Activated B cell treated with CpG ODN at 0.5 μM for 24 hours (primary cell): ENCODE measurements around the gene OBI1. TPM values are rescaled to one million over a fixed set of nuclear protein-coding genes. Genes with fewer than 3 reads are reported as not detected.

Experiments
- ATAC-seq: fragments of 200-7000 bp; cut with Tn5 transposase; one replicate; pipeline ENCODE4 v1.10.0; 2021; ENCODE audit warnings: low read depth, mild to moderate bottlenecking, moderate library complexity
- CTCF ChIA-PET: fragments of 350-600 bp; sonication (Branson Sonifier 250); formaldehyde crosslinking; loops from one replicate; lab custom pipeline; 2021; ENCODE audit warnings: antibody characterized with exemption; lab: Charles Lee
- POLR2A ChIA-PET: fragments of 350-600 bp; sonication (Branson Sonifier 250); formaldehyde crosslinking; loops from one replicate; lab custom pipeline; 2021; ENCODE audit warnings: antibody characterized with exemption; lab: Charles Lee
- DNase-seq: peaks from one replicate; pipeline ENCODE4 v3.0.0; 2022
- H3K27ac Mint-ChIP-seq: one replicate; pipeline ENCODE4 v1.8.0; 2020; ENCODE audit warnings: mixed read lengths
- H3K27me3 Mint-ChIP-seq: one replicate; pipeline ENCODE4 v1.8.0; 2021; ENCODE audit warnings: mixed read lengths
- H3K36me3 Mint-ChIP-seq: one replicate; pipeline ENCODE4 v1.8.0; 2021; ENCODE audit warnings: low read depth, mixed read lengths
- H3K4me1 Mint-ChIP-seq: one replicate; pipeline ENCODE4 v1.8.0; 2021; ENCODE audit warnings: mixed read lengths
- H3K4me3 Mint-ChIP-seq: one replicate; pipeline ENCODE4 v1.8.0; 2020; ENCODE audit warnings: mild to moderate bottlenecking, mixed read lengths
- H3K9me3 Mint-ChIP-seq: one replicate; pipeline ENCODE4 v1.8.0; 2020; ENCODE audit warnings: mixed read lengths
- intact Hi-C: fragments of 100-400 bp; cut with micrococcal nuclease; formaldehyde crosslinking; loops from one replicate; pipeline ENCODE4 v1.15.1; 2024
- total RNA-seq: library from RNA; stranded (reverse); gene quantifications from 2 replicates; pipeline ENCODE4 v1.2.3, GENCODE V29; 2022
- TF ChIP-seq, protein P1 (sequence below): fragments of 200-600 bp; IDR thresholded peaks from one replicate; pipeline ENCODE4 v1.8.0; 2022; ENCODE audit warnings: antibody characterized with exemption, mild to moderate bottlenecking

Gene OBI1
- total RNA-seq, 1 donor from 2014 or later: 19.1 TPM

DNA sequence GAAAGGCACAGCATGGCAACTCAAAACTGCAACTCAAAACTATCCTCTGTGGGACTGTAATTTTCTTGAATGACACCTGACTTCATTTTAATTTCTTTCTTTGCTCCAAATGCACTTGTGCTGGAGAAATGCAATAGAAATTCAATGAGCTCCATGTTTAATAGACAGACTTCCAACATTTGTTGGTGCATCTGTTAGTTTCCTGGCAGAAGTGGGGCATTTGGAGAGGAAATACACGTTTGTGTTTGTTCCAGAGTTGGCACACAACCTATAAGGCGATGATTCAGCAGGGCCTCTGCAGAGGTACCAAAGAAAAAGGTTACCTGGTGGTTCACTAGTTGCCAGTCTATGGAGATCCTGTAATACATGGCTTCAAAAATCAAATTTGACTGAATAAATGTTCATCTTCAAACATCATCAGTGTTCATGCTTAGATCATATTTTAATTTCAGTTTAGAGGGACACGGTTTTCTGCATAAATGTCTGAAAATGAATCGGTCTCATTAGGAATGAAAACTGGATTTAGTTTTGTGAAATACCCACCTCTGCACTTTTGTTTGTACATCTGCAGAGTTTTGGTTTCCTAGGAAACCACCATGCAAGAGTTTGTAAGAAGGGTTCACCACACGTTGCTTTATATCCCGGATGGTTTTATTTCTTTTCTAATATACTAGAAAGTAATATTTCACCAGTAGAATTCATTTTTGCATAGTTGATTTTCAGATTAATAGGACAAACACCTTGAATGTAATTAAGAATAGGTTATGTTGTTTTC lies 21.8 kb upstream of the OBI1 start:
- ATAC-seq (no peak), DNase-seq (no peak)
- H3K9me3 Mint-ChIP-seq: peaks cover 3% of the 10 kb centered on the region
- TF ChIP-seq, protein P1, sequence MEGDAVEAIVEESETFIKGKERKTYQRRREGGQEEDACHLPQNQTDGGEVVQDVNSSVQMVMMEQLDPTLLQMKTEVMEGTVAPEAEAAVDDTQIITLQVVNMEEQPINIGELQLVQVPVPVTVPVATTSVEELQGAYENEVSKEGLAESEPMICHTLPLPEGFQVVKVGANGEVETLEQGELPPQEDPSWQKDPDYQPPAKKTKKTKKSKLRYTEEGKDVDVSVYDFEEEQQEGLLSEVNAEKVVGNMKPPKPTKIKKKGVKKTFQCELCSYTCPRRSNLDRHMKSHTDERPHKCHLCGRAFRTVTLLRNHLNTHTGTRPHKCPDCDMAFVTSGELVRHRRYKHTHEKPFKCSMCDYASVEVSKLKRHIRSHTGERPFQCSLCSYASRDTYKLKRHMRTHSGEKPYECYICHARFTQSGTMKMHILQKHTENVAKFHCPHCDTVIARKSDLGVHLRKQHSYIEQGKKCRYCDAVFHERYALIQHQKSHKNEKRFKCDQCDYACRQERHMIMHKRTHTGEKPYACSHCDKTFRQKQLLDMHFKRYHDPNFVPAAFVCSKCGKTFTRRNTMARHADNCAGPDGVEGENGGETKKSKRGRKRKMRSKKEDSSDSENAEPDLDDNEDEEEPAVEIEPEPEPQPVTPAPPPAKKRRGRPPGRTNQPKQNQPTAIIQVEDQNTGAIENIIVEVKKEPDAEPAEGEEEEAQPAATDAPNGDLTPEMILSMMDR: no peak
- no peak overlapping the region for H3K27ac Mint-ChIP-seq
- H3K27me3 Mint-ChIP-seq: peaks cover 14% of the 10 kb centered on the region
- CTCF ChIA-PET: no interaction called here
- POLR2A ChIA-PET: no interaction called here
- no peaks in the 10 kb centered on the region for H3K4me1 Mint-ChIP-seq
- H3K36me3 Mint-ChIP-seq: no peaks in the 10 kb centered on the region
- H3K4me3 Mint-ChIP-seq: no peak overlapping the region
- intact Hi-C loops: no loop called here

GRCh38 chr13:78680115-78680561 lies 21.2 kb upstream of the OBI1 start:
- DNase-seq: no peak
- intact Hi-C loops: no loop called here
- ATAC-seq: no peak
- Mint-ChIP-seq H3K27ac (no peak overlapping the region), H3K9me3 (peaks cover 3% of the 10 kb centered on the region), H3K4me3 (no peak overlapping the region), H3K27me3 (peaks cover 14% of the 10 kb centered on the region), H3K4me1 (no peaks in the 10 kb centered on the region), H3K36me3 (no peaks in the 10 kb centered on the region)
- ChIA-PET CTCF (no interaction called here), POLR2A (no interaction called here)
- TF ChIP-seq, protein P1: no peak

- peaks cover 3% of the 10 kb centered on the region for H3K9me3 Mint-ChIP-seq
- ATAC-seq (no peak), DNase-seq (no peak)
- TF ChIP-seq, protein P1: no peak
- CTCF ChIA-PET: no interaction called here
- no peaks in the 10 kb centered on the region for H3K36me3 Mint-ChIP-seq
- POLR2A ChIA-PET: no interaction called here
- no peak overlapping the region for H3K27ac Mint-ChIP-seq
- intact Hi-C loops: no loop called here
- H3K4me3 Mint-ChIP-seq: no peak overlapping the region
- H3K27me3 Mint-ChIP-seq: peaks cover 14% of the 10 kb centered on the region
- no peaks in the 10 kb centered on the region for H3K4me1 Mint-ChIP-seq
Observed at GRCh38 chr13:78679329-78679728, 20.4 kb upstream of the OBI1 start.

- Mint-ChIP-seq H3K27ac (no peak overlapping the region), H3K36me3 (no peaks in the 10 kb centered on the region), H3K4me3 (no peak overlapping the region), H3K4me1 (no peaks in the 10 kb centered on the region), H3K9me3 (no peaks in the 10 kb centered on the region), H3K27me3 (peaks cover 9% of the 10 kb centered on the region)
- no peak for ATAC-seq
- intact Hi-C loops: no loop called here
- TF ChIP-seq, protein P1: no peak
- no peak for DNase-seq
- ChIA-PET CTCF (no interaction called here), POLR2A (no interaction called here)
Observed at GRCh38 chr13:78675112-78675511, 16.2 kb upstream of the OBI1 start.

DNA sequence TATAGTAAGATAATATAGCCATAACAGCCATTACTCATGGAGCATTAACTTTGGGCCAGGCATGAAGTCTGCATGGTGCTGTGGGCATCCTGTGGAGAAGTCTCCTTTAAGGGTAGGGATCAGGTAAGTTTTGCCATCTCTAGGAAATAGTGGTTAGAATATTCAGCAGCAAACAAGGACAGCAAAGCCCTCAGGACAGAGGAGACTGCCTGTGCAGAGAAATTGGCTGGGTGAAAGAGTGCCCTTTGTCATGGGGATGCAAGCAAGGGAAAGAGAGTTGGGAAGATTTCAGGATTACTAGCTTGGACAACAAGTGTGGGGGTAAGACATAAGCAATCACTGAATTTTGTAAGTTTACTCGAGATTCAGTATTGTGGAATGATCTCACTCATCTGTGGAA lies 15.7 kb upstream of the OBI1 start:
- ChIA-PET CTCF (no interaction called here), POLR2A (no interaction called here)
- intact Hi-C loops: no loop called here
- H3K27me3 Mint-ChIP-seq: peaks cover 9% of the 10 kb centered on the region
- H3K9me3 Mint-ChIP-seq: no peaks in the 10 kb centered on the region
- no peaks in the 10 kb centered on the region for H3K4me1 Mint-ChIP-seq
- H3K36me3 Mint-ChIP-seq: no peaks in the 10 kb centered on the region
- TF ChIP-seq, protein P1: no peak
- no peak overlapping the region for H3K27ac Mint-ChIP-seq
- no peak overlapping the region for H3K4me3 Mint-ChIP-seq
- ATAC-seq: no peak
- DNase-seq: no peak
